Vagina (tissue), 2 donors: ENCODE data around the gene ACVR2A.

Experiments used
- CTCF ChIP-seq, 3 experiments: fragments of 450-650 bp in 2 of 3; fragments of 200-600 bp in 1 of 3; sonication (generic) in 1 of 3; IDR thresholded peaks; one replicate each; pipeline ENCODE4 v1.5.1; 2017 to 2019; ENCODE audit warnings: antibody characterized with exemption in 3 of 3, mild to moderate bottlenecking in 2 of 3, moderate library complexity in 2 of 3
- POLR2A ChIP-seq, 2 donors: fragments of 450-650 bp; IDR thresholded peaks; one replicate each; pipeline ENCODE4 v1.6.1; 2017; ENCODE audit warnings: antibody characterized with exemption in 2 of 2, mild to moderate bottlenecking in 2 of 2, moderate library complexity in 2 of 2
- POLR2AphosphoS5 ChIP-seq, 2 donors: sonication (generic); formaldehyde crosslinking; IDR thresholded peaks; one replicate each; pipeline ENCODE4 v1.9.0; 2017; ENCODE audit warnings: antibody characterized with exemption in 2 of 2, mild to moderate bottlenecking in 2 of 2, low read depth in 1 of 2; ENCODE audit not compliant: insufficient read depth in 1 of 2

DNA sequence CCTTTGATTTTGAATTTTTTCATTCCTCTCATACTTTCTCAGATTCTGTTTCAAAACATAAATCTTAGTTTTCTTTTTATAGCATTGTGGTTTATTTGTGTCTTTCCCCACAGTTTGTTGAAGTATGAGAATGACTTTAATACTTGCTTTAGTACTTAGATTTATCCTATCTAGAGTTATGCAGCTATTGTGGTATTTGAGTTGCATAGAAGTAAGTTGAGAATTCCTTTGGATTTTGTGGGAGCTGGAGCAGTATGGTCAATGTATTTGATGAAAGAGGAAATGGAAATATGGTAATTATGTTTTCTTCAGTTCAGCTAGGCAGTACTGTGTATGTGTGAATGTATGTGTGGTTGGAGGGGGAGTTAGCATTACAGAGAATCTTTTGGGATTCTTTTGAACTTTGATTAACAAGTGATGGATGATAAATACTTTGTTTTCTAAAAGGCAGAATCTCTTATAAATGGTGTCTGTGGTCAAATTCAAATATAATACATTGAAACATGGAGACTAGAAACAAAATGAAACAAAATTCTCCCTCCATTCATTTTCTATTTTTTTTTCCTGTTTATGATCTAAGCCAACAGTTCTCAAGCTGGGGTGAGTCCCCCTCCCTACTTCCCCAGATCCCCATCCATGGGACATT is 3.0 kb downstream of the ACVR2A start:
- TF ChIP-seq CTCF (IDR thresholded peaks at IDR 0.05) (no peak), POLR2A (IDR thresholded peaks at IDR 0.05) (no peak), POLR2AphosphoS5 (IDR thresholded peaks at IDR 0.05; ENCODE audit: insufficient read depth in 1 of 2, low read depth in 1 of 2) (no peak)
